ENCODE data around the gene FH. TPM values are rescaled to one million over a fixed set of nuclear protein-coding genes. Genes with fewer than 3 reads are reported as not detected.

The FH gene
- total RNA-seq, 1 donor from 2014 or later = 53.6 TPM

- Histone ChIP-seq H3K36me3 (ENCODE audit: control insufficient read depth, insufficient read depth, low read length) (no peaks in the 10 kb centered on the region), H3K27me3 (ENCODE audit: control insufficient read depth, insufficient read depth, low read length) (no peaks in the 10 kb centered on the region), H3K4me3 (ENCODE audit: low read depth, low read length) (no peak overlapping the region)
- no peak for DNase-seq (ENCODE audit: low read depth)
- no peak for TF ChIP-seq CTCF (IDR thresholded peaks at IDR 0.05; ENCODE audit: insufficient read depth, low read length, poor library complexity, severe bottlenecking)
Observed at GRCh38 chr1:241456743-241457142, 62.8 kb downstream of the FH start.

GRCh38 chr1:241453732-241454131 lies 65.8 kb downstream of the FH start:
- no peak for DNase-seq (ENCODE audit: low read depth)
- H3K36me3 ChIP-seq (ENCODE audit: control insufficient read depth, insufficient read depth, low read length) = no peaks in the 10 kb centered on the region
- no peak for TF ChIP-seq CTCF (IDR thresholded peaks at IDR 0.05; ENCODE audit: insufficient read depth, low read length, poor library complexity, severe bottlenecking)
- no peak overlapping the region for H3K4me3 ChIP-seq (ENCODE audit: low read depth, low read length)
- H3K27me3 ChIP-seq (ENCODE audit: control insufficient read depth, insufficient read depth, low read length) = no peaks in the 10 kb centered on the region

- H3K27me3 ChIP-seq (ENCODE audit: control insufficient read depth, insufficient read depth, low read length) = no peaks in the 10 kb centered on the region
- H3K36me3 ChIP-seq (ENCODE audit: control insufficient read depth, insufficient read depth, low read length) = no peaks in the 10 kb centered on the region
- no peak overlapping the region for H3K4me3 ChIP-seq (ENCODE audit: low read depth, low read length)
- no peak for DNase-seq (ENCODE audit: low read depth)
- no peak for TF ChIP-seq CTCF (IDR thresholded peaks at IDR 0.05; ENCODE audit: insufficient read depth, low read length, poor library complexity, severe bottlenecking)
Observed at GRCh38 chr1:241451956-241452355, 67.6 kb downstream of the FH start.

Other genes starting within 250 kb of the FH start
- 0.34 and 1.5 TPM in 2 replicates for gene RGS7, start 162.6 kb downstream of the FH start, total RNA-seq
- 0.17 and 0.27 TPM in 2 replicates for gene KMO, start 12.6 kb upstream of the FH start, total RNA-seq
- gene CHML, start 120.6 kb upstream of the FH start, total RNA-seq = 15.3 and 20.5 TPM in 2 replicates
- gene OPN3, start 120.6 kb upstream of the FH start, total RNA-seq = 25.7 and 29.8 TPM in 2 replicates
- gene WDR64, start 132.5 kb upstream of the FH start, total RNA-seq = not detected in 2 replicates

Measured in kidney epithelial cell (primary cell).